Stimulated activated CD8-positive, alpha-beta memory T cell treated with anti-CD3 and anti-CD28 coated beads, Interleukin-4, amount 100 ng/mL, for 4 hours (primary cell): ENCODE data around the gene RPL13.

ENCODE experiments used
- DNase-seq, 2 donors: peaks; one replicate each; pipeline ENCODE4 v3.0.0-alpha.2; 2020; ENCODE audit warnings: low read depth in 2 of 2, low spot score in 1 of 2

Gene RPL13

DNA sequence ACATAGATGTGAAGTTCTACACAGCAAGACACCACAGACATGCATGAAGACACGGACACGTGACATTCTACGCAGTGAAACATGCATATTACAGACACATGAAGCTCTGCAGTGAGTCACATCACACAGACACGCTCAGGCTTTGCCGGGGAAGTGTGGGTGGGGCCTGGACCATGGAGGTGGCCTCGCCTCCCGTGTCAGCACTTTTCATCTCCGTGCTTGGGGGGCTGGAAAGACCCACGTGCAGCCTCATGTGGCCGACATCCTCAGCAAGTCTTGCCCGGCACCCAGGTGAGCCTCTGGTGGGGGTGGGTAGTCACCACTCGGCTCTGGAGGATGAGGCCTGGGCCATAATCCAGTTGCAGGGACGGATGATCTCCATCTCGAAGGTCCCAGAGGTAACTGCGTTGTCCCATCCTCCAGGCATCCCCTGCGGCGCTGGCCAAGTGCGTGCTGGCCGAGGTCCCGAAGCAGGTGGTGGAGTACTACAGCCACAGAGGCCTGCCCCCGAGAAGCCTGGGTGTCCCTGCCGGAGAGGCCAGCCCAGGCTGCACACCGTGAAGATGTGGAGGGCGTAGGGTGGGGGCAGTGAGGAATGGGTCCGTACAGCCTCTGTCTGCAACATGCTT, 35.7 kb downstream of the RPL13 start:
- no peak for DNase-seq

DNA sequence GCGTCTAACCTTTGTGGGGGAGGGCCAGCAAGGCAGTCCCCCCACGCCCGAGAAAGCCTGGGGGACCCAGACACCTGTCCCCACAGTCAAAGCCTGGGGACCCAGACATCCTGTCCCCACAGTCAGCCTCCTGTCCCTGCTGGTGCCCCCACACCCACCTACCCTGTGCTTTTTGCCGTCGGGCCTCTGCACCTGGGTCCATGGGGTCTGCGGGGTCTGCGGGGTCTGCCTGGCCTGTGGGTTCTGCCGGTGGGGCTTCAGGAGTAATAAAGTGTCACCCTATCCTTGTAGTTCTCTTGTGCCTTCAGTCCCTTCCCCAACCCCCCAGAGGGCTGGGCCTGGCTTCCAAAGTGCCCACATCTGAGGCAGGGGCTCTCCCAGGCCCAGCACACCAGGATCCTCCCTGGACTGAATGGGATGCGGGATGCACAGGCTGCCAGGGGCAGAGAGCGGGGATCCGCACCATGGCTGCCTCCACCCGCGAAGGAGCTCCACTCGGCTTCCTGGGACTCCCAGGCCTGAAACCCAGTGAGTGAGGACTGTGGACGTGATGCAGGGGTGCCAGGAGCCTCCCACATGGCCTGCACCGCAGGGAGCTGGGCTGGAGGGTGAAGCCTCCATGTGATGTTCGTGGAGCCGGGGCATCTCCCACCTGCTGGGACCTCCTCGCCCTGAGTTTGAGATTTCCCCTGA, 36.6 kb downstream of the RPL13 start:
- DNase-seq = no peak

DNA sequence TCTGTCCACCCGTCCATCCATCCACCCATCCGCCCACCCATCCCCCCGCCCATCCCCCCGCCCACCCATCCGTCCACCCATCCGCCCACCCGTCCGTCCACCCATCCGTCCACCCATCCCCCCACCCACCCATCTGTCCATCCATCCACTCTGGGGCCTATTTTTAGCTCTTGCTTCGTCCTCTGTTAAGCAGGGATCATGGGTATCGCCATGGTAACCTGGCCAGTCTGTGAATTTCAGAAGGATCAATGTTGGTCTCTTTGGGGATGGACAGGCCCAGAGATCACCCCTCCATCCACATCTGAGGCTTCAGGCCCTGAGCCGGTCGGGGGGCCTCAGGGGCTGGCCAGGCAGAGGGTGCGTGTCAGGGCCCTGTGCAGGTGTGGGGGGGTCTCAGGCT, 37.7 kb downstream of the RPL13 start:
- DNase-seq = no peak

DNA sequence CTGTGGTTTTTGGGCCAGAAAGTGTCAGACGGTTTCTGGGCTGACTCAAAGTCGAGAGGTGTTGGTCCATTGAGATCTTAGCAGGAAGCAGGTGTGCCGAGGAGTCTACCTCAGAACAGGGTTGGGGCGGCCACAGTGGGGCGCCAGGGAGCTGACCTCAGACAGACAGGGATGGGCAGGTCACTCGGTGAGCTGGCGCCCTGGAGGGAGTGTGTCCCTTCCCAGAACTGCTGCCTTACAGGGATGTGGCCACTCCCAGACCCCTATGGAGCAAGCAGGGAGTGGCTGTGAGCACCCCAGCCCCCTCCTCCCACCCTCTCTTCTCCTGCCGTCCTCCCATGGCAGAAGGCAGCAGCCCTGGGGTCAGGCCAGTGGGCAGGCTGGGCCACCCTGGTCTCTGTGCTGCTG, 39.0 kb downstream of the RPL13 start:
- no peak for DNase-seq

DNA sequence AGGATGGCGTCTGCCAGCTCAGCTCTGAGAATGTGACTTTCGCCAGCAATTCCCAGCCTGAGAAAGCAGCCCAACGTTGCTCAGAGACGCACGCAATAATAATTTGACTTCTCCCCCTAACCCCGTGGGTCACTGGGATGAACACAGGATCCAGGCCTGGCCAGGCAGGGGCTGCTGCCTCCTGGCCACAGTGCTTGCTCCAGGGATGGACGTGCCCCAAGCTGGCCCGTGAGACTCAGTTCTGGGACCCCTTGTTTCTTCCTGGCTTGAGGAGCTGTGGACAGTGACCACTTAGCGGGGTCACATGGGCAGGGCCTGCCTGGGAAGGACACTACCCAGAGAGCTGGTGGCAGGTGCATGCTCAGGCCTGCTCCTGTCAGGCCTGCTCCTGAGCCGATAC, 39.4 kb downstream of the RPL13 start:
- DNase-seq = no peak

DNA sequence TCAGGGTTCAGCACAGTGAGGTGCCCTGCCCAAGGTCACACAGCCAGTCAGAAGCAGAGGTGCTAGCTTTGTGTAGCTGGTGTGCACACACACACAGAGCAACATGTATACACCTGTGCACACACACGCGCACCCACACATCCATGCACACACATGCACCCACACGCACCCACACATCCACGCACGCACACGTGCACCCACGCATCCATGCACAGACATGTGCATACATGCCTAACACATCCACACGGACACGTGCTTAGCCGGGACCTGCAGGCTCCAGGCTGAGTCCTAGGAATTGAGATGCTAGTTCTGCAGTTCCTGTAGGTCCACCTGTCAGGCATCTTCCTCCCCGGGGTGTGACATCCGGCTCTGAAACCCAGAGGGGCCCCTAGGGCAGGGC, 39.9 kb downstream of the RPL13 start:
- no peak for DNase-seq

DNA sequence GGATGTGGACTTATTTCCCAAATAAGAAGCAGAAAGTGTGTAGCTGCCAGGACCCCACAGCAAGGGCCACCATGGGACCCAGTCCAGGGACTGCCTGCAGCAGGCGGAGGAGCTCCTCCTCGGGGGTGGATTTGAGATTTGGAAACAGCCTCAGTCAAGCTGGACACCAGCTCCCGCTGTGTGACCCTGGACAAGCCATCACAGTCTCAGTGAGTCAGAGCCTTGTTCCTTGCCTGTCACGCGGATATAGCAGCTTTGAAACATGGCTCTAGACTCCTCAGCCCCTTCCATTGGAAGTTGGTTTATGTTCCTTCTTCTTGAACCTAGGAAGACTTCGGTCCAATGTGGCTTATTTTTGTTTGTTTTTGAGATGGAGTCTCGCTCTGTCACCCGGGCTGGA, 40.5 kb downstream of the RPL13 start:
- DNase-seq = no peak

DNA sequence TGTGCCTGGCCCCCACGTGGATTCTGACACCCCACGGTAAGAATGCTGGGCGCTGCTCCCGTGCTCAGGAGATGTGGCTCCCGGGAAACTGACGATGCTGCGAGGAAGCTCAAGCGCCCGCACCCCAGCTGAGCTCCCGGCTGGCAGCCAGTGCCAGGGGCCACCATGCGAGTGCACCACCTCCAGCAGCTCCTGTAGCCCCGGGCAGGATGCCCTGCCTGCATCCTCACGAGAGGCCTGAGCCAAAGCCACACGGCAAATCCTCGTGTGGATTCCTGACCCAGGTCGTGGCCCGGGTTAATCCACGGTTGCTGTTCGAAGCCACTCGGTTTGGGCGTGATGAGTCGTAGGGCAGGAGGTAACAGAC, 41.4 kb downstream of the RPL13 start:
- no peak for DNase-seq

DNA sequence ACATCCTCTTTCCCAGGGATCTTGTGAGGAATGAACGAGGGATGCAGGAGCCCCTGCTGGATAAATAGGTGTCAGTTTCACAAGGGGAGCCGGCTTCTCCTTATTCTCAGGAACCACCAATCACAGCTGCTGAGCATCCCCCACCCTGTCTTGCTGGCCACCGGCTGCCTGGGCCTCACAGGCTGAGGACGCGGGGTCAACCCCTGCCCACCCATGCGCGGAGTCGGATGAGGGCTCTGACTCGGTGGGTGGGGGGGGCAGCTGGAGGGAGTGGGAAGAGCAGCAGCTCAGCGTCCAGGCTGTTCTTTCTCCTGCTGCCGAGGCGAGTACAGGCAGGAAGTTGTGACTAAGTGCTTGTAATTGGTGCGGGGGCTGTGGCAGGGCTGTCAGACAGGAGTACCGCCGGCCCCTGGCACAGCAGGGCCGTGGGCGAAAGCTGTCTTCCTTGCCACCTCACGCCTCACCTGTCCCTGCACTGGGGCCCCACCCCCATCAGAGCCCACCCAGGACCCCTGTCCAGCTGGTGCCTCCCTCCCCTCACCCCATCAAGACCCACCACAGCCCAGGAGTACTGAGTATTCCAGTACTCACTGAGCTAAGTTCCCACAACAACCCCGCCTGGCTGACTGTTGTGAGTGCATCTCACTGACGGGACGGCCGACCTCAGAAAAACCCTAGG, 41.9 kb downstream of the RPL13 start:
- DNase-seq = peak; percentile 36 to 69

DNA sequence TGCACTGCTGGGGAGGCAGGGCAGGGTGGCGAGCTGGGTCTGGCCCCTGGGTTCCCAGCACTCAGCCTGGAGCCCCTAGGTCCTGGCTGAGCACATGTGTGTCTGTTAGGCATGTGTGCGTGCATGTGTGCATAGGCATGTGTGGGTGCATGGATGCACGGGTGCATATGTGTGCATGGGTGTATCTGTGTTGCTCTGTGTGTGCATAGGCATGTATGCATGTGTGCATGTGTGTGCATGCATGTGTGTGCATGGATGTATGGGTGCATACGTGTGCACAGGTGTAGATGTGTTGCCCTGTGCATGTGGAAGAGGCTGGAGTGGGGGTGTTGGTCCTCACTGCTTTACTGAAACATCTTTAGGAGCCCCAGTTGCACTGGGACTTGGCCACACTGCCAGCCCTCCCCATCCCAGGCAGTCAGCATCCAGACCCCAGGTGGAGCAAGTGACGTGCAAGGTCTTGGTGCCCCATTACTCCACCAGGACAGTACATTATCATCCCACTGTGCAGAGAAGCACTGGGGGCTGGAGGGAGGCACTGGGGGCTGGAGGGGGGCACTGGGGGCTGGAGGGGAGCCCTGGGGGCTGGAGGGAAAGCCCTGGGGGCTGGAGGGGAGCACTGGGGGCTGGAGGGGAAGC, 42.6 kb downstream of the RPL13 start:
- no peak for DNase-seq

DNA sequence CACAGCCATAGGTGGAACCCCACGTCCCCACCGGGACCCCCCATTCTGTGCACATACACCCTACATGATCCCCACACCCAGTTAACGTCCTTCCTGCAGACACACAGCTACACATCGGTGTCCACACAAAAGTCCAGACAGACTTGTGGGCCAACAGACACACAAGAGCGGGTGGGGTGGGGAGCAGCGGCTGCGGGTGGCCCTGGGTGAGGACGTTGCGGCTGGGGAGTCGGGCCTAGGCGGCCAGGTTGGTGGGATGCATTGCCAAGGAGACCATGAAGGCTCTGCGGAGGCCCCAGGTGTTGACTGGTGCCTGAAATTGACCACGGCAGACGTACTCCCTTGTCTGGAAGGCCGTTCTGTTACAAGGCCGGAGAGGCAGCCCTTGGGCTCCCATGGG, 44.3 kb downstream of the RPL13 start:
- DNase-seq = no peak

DNA sequence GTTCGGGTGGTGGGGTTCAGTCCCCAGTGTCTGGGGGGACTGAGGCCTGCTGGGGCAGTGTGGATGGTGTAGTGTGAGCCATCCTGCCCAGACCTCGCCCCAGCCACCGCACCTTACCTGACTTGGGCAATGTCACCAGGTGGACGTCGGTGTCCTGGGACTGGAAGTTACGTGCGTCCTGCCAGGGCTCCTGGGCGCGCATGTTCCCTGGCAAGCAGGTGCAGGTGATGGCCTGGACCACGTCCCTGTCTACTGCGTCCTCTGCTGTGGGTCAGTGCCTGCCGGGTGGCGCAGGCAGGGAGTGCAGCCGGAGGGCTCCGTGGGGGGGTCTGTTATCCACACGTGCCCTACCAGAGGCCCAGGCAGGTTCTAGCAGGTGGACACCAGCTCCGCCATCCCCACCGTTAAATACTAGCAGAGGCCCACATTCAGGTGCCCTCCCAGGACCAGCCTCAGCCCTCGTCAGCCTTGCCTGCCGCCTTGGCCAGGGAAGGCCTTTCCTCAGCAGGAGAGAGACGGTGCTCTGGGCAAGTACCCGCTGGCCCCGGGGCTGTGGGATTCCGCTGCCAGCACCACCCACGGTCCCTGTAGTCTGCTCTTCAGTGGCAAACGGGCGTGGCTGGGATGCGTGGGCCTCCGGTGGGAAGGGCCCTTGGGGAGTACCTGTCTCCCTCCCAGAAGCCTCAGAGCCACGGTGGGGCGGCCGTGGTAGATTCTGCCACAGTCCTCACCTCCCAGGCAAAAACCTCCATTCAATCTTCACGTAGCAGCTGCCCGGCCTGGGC, 44.9 kb downstream of the RPL13 start:
- DNase-seq = no peak

DNA sequence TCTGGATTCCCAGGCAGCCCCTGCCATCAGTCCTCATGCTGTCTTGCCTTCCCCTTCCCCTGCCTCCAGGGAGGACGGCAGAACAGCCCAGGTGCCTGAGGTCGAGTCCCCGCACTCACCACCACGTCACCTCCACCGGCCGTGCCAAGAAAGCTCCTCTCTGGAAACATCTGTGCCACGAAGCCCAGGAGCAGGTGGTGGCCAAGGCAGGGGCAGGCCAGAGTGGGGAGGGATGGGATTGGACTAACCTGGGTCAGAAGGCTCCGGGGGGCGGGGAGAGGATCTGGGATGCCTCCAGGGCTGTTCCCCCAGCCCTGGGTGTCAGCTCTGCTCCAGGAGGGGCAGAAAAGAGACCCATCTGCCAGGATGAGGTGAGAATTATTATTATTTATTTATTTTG, 45.5 kb downstream of the RPL13 start:
- DNase-seq = no peak

DNA sequence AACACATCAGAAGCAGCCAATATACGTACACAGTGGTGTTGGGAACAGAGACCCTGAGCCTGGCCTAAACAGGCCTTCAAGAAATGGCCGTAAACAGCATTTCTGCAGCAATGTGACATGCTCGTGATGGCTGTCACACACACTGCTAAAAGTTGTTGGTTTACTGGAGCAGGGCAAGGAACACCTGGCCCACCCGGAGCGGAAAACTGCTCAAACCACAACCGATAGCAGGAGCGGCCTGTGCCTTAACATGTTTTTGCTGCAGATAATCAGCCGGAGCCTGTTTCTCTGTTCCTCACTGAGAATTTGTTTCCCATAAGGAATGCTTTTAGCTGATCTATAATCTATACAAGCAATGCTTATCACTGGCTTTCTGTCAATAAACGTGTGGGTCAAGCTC, 47.0 kb downstream of the RPL13 start:
- no peak for DNase-seq

DNA sequence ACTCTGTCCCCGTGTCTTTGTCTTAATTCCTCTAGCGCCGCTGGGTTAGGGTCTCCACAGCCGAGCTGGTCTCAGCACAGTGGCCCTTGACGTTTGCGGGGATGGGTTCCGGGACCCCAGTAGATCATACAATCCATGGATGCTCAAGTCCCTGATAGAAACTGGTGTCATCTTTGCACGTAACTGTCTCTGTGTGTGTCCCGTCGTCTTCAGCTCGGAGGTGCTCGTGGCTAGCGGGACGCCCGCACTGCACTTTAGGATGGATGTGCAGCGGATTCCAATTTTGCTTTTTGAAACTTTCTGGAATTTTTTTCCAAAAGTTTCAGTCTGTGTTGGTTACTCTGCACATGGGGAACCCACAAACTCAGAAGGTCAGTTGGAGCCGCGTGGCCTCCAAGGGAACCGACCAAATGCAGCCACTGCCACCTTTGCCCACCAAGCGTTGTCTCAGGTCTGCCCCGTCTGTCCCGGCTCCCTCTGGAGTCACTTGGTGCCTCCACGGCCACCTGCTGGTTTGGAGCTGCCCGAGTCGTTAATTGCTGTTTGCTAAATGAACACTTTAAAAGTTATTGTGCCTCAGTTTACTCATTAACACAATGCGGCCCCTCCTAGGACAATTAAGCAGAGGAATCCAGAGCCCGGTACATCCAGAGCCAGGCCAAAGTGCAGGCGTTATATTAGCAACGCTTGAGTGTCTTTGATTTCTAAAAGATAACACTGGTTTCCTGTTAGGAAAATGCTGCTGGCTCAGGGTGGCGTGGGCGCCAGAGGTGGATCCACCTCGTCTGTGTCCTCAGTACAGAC, 47.7 kb downstream of the RPL13 start:
- DNase-seq = no peak

DNA sequence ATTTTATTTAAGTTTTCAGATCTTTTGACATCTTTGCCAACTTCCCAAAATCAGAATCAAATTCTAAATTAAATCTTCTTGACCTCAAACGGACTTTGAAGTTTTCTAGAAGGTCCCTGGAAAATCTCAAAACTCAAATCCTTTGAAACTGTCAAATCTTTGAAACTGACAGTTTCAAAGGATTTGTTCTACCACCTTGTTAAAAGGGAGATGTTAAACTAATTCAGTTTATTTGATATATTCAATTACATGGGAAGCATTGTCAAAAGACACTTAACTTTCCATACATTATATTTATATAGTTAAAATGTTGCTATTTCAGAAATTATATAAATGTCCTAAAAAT, 49.6 kb downstream of the RPL13 start:
- DNase-seq = no peak

DNA sequence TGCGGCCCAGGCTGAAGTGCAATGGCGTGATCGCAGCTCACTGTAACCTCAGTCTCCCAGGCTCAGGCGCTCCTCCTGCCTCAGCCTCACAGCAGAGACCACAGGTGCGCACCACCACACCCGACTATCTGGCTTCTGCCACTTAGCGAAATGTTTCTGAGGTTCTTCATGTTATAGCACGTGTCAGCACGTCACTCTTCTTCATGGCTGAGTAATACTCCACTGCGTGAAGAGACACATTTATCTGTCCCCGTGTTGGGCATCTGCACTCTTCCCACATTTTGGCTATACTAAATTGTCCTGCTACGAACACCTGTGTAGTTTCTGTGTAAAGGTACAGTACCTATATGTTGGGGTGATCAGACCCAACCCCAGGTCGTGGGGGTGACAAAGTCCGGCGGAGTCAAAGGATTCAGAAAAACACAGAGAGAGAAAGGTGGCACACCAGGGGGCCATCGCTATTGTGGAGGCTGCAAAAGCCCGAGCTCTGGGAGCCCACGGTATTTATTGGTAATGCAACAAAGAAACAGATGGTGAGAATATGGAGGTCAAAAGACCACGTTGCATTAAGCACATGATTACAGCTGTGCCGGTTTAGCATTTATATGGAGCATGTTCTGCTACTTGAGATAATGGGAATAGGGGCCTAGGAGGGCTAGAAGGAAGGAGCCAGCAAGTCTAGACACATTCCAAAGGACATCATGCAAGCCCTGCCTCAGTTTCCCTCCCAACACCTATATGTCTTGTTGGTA, 52.1 kb downstream of the RPL13 start:
- DNase-seq = no peak

DNA sequence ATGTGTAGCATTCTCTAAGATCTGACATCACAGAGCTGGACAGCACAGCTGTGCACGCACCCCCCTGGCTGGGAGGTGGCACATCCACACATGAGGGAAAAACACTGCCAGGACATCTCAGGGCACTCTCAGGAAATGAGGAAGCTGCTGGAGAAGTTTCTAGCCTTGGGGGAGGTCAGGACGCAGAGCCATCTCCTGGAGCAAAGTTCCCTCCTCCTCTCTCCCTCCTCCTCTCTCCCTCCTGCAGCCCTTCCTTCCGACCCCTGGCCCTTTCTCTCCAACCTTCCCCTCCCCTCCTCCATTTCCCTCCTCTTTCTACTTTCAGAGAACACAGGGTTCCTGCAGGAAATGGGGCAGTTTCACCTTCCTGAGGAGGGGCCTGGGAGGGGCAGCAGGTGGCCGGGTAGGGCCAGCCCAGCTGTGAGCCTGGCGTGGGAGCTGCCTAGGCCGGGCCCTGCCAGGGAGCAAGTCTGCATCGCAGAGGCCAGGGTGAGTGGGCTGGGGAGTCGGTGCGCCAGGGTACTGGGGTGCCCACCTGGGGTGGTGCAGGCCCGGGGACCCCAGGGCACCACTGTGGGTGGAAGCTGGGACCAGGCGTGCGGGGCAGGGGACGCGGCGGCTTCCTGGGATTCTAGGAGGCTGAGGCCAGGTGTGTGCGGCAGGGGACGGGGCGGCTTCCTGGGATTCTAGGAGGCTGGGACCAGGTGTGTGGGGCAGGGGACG, 52.9 kb downstream of the RPL13 start, which contains the start of gene DPEP1:
TSS of gene DPEP1 (plus strand) at position 412 of the 723 bp plus-strand sequence. CDS start 16,769 bp downstream, outside the sequence.
- DNase-seq = no peak

DNA sequence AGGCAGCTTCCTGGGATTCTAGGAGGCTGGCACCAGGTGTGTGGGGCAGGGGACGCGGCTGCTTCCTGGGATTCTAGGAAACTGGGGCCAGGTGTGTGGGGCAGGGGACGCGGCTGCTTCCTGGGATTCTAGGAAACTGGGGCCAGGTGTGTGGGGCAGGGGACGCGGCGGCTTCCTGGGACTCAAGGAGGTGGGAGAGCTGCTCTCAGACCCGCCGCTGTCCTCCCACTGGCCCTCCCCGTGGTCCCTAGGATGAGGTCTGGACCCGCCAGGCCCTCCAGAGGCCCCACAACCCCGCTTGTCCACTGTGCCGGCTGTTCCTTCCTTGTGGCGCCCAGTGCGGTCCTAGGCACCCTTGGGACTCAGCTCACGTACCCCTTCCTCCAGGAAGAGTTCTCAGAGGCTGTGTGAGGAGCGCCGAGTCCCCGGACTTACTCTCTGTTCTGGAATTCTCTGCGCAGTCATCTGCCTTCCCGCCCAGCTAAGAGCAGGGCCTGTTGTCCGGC, 53.5 kb downstream of the RPL13 start:
- no peak for DNase-seq
